Ramos (cell line): Measurements from ENCODE around the gene OR2T6.
"Not testable (repeated sequence)": the region's sequence is repeated elsewhere in the genome, so short reads cannot be mapped to it uniquely, and the experiment has no call there.

ENCODE experiments used
- in situ Hi-C: fragments of 300-500 bp; cut with MboI; formaldehyde crosslinking; loops from one replicate; pipeline ENCODE4 v1.14.3; 2022; ENCODE audit warnings: low sequenced_read_pairs; ENCODE audit not compliant: unreplicated experiment

OR2T6 gene

DNA sequence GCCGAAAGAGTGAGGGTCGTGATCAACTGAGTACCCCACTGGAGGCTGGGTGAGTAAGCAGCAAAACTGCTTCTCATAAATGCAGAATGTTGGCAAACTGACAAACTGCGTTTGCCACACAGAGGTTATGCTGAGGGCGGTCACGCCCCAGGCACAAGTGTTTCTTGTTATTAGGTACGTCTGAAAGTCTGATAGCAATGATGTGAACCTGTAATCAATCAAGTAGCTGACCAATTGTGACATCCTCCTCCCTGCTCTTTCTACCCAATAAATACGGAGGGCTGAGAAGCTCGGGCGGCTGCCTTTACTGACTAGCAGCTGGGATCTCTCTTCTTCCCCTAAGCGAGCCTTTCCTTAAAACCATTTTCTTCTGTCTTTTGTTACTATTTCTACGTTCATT is 56.1 kb downstream of the OR2T6 start:
- in situ Hi-C loops, result not testable (repeated sequence)

DNA sequence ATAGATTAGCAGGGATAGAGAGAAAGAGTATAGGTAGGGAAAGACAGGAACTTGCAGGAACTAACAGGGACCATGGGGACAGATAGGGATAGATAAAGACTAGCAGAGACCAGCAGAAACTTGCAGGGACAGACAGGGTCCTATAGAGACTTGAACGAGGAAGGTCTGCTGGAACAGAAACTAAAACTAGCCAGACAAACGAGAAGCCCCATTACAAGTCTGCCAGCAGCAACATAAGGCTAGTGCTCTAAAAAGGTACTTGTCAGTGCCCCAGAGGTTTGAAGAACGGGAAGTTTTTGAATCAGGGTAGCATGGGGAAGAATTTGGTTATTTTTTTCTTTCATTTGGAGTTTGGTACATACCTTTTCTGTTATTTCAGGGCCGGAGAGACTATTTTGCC is 56.7 kb downstream of the OR2T6 start:
- in situ Hi-C loops, result not testable (repeated sequence)

DNA sequence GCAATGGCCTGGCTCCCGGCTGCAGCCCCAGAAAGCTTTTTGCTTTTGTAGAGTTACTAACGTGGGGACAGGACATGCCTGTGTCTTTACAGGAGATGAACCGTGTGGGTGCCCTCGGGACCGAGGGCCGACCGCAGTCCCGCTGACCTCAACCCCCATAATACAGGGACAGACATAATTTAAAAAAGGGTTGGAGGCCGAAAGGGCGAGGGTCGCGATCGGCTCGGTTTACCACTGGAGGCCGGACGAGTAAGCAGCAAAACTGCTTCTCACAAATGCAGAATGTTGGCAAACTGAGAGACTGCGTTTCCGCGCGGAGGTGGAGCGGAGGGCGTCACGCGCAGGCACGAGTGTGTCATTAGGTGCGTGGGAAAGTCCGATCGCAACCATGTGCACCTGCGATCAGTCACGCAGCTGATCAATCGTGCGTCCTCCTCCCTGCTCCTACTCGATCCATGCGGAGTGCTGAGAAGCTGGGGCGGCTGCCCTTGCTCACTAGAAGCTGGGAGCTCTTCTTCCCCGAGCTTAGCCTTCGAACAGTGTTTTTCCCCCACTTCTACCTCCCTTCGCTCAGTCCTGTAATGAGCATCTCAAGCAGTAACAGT is 58.4 kb downstream of the OR2T6 start:
- in situ Hi-C loops, result not testable (repeated sequence)

GRCh38 chr1:248434913-248435312 is 59.4 kb downstream of the OR2T6 start:
- in situ Hi-C loops, result not testable (repeated sequence)

DNA sequence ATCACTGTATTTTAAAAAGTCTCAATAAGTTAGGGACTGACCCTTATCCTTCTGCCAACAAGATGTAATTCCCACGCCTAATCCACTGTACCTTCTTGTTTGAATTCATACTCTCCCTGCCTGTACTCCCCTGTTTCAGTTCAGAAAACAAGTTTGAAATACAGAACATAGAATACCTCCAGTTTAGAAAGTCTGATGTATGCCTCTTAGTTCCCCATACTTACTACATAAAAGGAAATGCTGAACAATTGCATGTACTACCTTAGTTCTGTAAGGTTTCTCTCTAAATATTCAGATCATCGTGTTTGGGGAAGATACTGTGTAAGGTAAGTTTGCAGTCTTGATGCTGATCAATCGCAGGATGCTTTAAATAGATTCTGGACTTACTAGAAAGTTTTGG is 60.8 kb downstream of the OR2T6 start:
- in situ Hi-C loops, result not testable (repeated sequence)

- in situ Hi-C loops, result not testable (repeated sequence)
Observed at GRCh38 chr1:248438668-248439067, 63.1 kb downstream of the OR2T6 start.

DNA sequence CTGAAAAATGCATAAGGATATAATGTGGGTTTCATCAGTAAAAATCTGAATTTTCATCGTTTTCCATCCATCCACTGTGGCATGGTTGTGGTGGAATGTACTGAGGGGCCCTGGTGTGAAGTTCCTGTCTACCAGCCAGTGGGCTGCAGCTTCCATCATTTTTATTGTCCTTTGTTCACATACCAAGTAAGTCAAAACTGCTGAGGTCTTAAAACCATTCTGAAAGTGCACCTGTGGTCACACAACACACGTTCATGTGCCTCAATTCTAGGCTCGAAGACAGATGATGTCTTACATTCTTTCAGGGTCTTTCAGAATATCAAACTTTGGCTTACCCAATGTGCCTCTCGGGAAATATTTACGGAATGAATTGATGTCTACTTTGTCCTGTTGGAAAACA is 63.7 kb downstream of the OR2T6 start:
- in situ Hi-C loops, result not testable (repeated sequence)
